Sciatic nerve (tissue), 2 donors: ENCODE results near the gene ZDHHC3. TPM values are rescaled to one million over a fixed set of nuclear protein-coding genes. Genes with fewer than 3 reads are reported as not detected.
"Not testable (repeated sequence)": the region's sequence is repeated elsewhere in the genome, so short reads cannot be mapped to it uniquely, and the experiment has no call there.

Experiments
- ATAC-seq: fragments of 200-7000 bp; cut with Tn5 transposase; one replicate; pipeline ENCODE4 v1.9.1; 2020; ENCODE audit warnings: mild to moderate bottlenecking, moderate library complexity
- DNase-seq: peaks from one replicate; pipeline ENCODE4 v3.0.0-alpha.2; 2020; ENCODE audit warnings: low spot score
- intact Hi-C: fragments of 100-400 bp; cut with DNase I; formaldehyde crosslinking; loops from one replicate; pipeline ENCODE4 v1.14.2; 2022
- total RNA-seq: library from RNA; stranded (reverse); fragmentation: NEBNext Ultra II Directional; extraction: Animal tissue kit (Norgen Biotek cat#: 25700); gene quantifications from one replicate; pipeline ENCODE4 v1.2.1, GENCODE V29; 2021
- donor health status: DM: no; HTN: no; CAD: no.
- donor health status: DM: no; HTN: no; CAD: no.

The ZDHHC3 gene
- total RNA-seq, 1 donor from 2014 or later = 85.1 TPM

- intact Hi-C loops = no loop called here
- ATAC-seq (no peak), DNase-seq (no peak)
Observed at GRCh38 chr3:44969828-44970179, 6.2 kb downstream of the ZDHHC3 start.

DNA sequence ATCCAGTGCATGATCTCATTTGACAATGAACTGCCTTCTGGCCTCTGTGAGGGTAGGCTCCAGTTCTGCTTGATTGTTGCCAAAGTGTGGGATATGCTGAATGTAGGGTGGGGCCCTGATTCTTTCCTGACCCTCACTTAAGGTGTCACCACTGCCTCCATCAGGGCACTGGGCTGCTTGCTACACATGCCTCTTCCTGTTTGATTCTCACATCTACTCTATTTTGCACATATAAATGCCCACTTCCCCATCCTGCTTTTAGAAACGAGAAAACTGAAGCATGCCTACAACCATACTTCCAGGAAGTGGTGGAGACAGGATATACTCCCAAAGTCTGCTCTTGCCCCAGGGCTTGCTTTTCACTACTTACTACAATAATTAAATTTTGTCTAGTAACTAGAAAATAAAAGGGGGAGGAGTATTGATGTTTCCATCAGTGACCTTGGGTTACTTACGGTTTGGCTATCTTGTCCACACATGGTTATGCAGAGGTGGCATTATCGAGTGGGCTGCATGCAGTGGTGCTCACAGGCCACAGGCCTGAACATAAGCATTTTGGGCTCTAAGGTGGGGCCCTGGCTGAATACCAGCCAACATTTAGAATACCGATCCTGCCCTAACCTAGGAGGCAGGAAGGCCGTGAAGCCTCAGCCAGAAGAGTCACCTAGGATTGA, 6.7 kb downstream of the ZDHHC3 start:
- intact Hi-C loops = no loop called here
- ATAC-seq = no peak

DNA sequence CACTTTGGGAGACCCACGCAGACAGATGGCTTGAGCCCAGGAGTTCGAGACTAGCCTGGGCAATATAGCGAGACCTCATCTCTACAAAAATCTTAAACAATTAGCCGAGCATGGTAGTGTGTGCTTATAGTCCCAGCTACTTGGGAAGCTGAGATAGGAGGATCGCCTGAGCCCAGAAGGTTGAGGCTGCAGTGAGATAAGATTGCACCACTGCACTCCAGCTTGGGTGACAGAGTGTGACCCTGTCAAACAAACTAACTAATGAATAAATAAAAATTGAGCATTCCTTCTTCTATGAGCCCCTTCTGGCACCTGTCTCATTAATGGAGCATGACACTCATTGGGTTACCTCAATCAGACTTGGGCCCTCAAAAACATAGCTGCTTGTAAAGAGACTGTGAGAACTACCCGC, 7.5 kb downstream of the ZDHHC3 start:
- ATAC-seq = no peak
- DNase-seq = no peak
- intact Hi-C loops = no loop called here

More for the DNA sequence above, 6.7 kb downstream of the ZDHHC3 start:
- DNase-seq = no peak

DNA sequence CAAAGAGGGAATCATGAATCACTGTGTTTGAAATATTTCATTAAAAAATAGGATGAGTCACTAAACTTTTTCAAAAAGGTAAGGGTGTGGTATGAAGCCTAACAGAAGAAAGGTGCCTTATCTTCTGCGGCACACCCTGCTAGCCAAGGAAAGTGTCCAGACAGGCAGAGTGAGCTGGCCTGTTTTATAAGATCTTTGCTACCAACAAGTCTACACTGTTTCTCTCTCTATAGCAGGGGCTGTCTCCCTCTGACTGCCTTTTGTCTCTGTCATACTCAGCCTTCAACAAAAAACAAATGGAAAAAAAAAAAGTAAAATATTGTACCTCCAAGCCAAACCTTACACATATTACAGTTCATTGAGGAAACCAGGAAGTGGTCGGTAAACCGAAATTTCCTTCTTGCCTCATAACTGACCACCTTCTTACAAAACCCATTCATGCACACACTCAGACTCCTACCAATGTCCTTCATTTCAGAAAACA, 9.1 kb downstream of the ZDHHC3 start:
- intact Hi-C loops = no loop called here
- ATAC-seq (no peak), DNase-seq (no peak)

GRCh38 chr3:44965165-44965564, 10.8 kb downstream of the ZDHHC3 start:
- intact Hi-C loops = no loop called here
- ATAC-seq (no peak), DNase-seq (no peak)

- DNase-seq = no peak
- intact Hi-C loops = no loop called here
- no peak for ATAC-seq
Observed at GRCh38 chr3:44963571-44964325, 12.2 kb downstream of the ZDHHC3 start.

DNA sequence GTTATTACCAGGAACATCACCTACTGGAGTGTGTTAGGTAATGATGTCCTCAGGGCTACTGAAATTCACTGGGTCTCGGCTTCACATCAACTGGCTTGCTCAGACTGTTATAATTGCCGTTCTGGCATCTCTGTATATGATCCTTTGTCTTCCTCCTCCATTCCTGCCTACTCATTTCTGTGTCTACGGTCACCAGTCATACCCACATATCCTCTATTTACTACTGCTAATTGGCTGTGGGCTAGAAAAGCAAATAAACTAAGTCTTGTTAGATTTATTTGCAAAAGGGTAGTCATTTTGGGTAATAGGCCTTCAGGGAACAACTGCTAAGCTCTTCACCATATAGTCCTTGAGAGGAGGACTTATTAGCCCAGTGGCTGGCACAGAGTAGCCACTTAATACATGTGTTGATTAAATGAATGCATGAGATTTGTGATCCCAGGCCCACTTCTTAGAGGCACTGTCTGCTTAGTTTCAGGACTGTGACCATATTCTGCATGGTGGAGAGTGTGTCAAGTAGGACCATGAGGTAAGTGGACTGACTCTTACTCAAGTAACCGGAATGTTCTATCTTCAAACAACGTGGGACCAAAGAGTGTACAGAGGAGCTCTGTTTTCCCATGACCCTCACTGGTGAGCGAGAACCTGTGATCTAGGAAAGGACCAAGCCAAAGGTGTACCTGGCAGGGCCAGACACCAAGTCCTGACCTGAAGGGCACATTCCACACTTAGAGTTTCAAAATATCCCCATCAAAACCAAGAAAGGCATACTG, 13.2 kb downstream of the ZDHHC3 start:
- intact Hi-C loops = no loop called here
- ATAC-seq (no peak), DNase-seq (no peak)

DNA sequence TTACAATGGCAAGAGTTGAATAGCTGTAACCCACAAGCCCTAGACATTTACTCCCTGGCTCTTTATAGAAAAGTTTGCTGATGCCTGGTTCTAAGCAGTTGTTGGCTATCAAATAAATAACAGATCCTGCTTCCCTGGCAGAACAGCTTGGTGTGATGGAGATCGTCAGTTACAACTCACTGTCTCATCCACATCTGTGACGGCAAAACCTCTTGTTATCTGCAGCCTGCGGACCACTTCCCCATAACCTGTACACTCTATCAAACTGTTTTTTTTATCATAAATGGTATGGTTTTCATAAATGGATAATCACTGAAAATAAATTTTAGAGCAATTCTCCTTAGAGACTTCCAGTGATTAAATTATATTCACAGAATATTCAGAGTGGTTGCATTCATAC, 14.1 kb downstream of the ZDHHC3 start:
- intact Hi-C loops = no loop called here
- no peak for DNase-seq
- ATAC-seq = no peak

GRCh38 chr3:44960387-44961026, 15.5 kb downstream of the ZDHHC3 start:
- ATAC-seq (no peak), DNase-seq (no peak)
- intact Hi-C loops = no loop called here

- DNase-seq = no peak
- intact Hi-C loops = no loop called here
- ATAC-seq = no peak
Observed at GRCh38 chr3:44958386-44958785, 17.6 kb downstream of the ZDHHC3 start.

DNA sequence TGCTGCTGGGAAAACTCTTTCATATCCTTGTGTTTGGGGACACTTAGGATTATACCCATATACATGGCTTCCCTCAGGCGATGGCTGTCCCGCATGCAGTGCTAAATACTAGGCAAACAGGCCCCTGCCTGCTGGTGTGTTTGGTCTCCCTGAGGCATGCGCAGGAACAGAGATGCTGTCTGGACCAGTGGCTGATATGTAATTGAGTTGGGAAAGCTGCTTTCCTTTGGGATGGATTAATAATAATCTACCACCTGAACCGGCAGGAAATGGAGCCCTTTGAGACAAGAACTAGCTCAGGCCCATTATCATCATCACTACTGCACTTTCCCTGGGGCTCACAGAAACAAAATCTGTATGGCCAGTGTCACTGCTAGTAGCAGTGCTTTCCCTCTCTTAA, 18.0 kb downstream of the ZDHHC3 start:
- intact Hi-C loops = no loop called here
- ATAC-seq (no peak), DNase-seq (no peak)

DNA sequence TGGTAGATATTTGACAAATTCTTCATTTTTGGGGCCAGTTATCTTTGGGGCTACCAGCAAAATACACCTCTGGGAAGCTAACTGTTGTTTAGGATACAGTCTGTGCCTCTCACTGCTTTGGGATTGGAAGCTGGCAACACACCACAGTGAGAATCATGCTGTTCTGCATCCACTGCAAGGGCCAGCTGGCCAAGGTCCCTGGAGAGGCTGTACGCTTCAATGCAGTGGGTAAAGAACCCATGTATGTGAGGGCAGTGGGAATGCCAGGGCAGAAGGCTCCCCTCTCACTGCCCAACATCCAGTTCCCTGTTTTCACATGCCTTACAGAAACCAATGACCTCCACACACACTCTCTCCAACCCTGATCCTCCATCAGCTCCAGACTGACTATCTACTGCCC, 20.1 kb downstream of the ZDHHC3 start:
- no peak for ATAC-seq

GRCh38 chr3:44954962-44955361, 21.0 kb downstream of the ZDHHC3 start:
- intact Hi-C loops = no loop called here
- ATAC-seq (no peak), DNase-seq (no peak)

More for the DNA sequence above, 20.1 kb downstream of the ZDHHC3 start:
- intact Hi-C loops = no loop called here
- no peak for DNase-seq

GRCh38 chr3:44954304-44954703, 21.7 kb downstream of the ZDHHC3 start:
- DNase-seq (no peak), ATAC-seq (no peak)
- intact Hi-C loops = no loop called here

DNA sequence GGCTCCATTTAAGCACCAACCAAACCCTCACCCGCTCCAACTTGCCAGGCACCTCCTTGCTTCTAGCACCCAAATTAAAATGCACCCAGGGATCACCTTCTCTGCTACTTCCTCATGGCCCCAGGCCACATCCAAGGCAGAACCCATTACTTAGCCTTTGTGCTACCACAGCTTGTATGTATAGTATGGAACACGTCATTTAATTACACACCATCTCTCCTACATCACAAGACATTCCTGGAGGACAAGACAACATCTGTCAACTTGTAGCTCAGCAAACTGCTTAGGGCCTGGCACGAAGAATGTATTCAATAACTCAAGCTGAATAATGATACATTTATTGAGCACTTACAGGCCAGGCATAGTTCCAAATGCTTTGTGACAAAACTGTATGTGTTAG, 23.3 kb downstream of the ZDHHC3 start:
- no peak for ATAC-seq
- DNase-seq = no peak
- intact Hi-C loops = no loop called here

DNA sequence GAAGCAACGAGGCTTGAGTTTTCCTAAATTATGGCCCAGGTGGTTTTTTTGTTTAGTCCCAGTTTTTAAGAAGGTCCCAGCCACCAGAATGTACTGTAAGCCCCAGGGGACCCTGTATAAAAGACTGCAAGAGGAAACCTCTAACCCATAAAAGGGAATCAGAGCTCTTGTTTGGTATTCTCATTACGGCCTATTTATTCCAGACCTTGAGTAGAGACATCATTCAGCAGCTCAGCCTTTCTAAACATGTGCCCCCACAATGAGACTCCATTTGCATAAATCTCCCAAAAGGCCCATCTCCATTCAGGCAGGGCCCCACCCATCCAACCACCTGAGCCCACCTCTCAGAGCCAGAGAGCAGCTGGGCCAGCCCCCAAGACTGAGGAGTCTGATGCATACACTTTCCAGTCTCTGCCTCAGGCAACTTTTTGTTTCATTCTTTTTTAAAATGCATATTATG, 25.7 kb downstream of the ZDHHC3 start:
- ATAC-seq (no peak), DNase-seq (no peak)
- intact Hi-C loops = no loop called here

GRCh38 chr3:44949770-44950169, 26.2 kb downstream of the ZDHHC3 start:
- ATAC-seq, intact Hi-C loops, DNase-seq: not testable (repeated sequence)

GRCh38 chr3:44948239-44948638, 27.7 kb downstream of the ZDHHC3 start:
- ATAC-seq (no peak), DNase-seq (no peak)
- intact Hi-C loops = no loop called here

DNA sequence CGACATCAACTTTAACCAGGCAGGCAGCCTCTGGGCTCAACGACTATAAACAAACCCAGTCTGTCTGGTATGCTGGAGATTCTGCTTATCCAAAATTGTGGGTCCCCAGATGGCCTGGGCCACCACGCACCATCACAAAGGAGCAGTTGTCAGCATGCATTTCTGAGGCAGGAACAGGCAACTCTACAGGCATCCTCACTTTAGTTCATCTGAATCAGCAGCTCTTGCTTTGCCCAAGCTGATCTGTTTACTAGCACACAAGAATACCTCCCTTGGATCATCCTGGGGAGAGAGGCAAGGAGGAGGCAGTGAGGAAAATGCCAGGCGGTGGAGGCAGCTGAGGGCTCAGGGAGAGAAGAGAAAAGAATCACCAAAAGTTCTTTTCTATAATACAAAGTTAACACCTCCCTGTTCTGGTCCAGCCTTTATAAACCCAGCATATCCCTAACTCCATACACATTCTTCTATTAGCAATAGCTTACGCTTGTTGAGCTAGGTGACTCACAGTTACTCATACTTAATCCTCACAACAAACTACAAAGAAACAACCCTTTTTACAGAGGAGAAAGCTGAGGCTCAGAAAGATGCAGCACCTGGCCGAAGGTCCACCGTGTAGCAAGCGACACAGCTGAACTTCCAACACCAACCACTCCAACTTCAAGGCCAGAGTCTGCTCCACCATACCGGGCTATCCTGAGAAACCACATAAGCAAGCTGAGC, 33.6 kb downstream of the ZDHHC3 start:
- ATAC-seq = no peak
- DNase-seq = no peak
- intact Hi-C loops = no loop called here
